IMR-90 (cell line): ENCODE measurements around the gene PMAIP1.

Source experiments
- POLR2A ChIP-seq: IDR thresholded peaks from 2 replicates; pipeline ENCODE4 v1.6.1; 2012; ENCODE audit warnings: mild to moderate bottlenecking, low read depth, low read length
- RAD21 ChIP-seq: IDR thresholded peaks from 2 replicates; pipeline ENCODE4 v1.6.1; 2012; ENCODE audit warnings: low read length, improper control_type of control experiment
- RCOR1 ChIP-seq: IDR thresholded peaks from 2 replicates; pipeline ENCODE4 v1.6.1; 2012; ENCODE audit warnings: mild to moderate bottlenecking, low read length, improper control_type of control experiment; ENCODE audit not compliant: insufficient replicate concordance
- RFX5 ChIP-seq: IDR thresholded peaks from 2 replicates; pipeline ENCODE4 v1.8.0; 2012; ENCODE audit warnings: low read depth, mild to moderate bottlenecking, low read length, moderate library complexity
- USF2 ChIP-seq: fragments of 150-350 bp; IDR thresholded peaks from 2 replicates; pipeline ENCODE4 v1.6.1; 2017; ENCODE audit warnings: mild to moderate bottlenecking, antibody characterized with exemption, low read length, low read depth
- TF ChIP-seq, protein P1 (sequence below): conservative IDR thresholded peaks from 2 replicates; pipeline ENCODE4 v1.5.1; 2012; ENCODE audit warnings: mild to moderate bottlenecking, low read depth, low read length, improper control_type of control experiment

DNA sequence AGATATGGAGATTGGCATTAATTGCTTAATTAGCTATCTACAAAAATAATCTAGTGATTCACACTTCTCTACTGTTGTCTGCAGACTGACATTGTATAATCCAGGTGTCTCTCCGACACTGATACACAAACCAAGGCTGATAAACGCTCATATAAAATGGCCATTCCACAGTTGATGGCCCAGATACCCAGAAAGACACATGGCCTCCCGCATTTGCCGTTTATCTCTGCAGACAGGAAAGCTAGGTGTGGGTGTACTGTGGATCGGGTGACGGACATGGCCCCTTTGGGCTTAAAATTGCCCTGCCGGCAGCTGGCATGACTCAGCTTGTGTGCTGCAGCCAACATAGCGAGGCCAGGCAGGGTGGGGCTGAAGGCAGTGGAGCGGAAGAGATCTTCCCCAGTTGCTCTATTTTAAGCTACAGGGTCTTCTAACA lies 18.5 kb downstream of the PMAIP1 start:
- no peak for TF ChIP-seq POLR2A
- TF ChIP-seq, protein P1, sequence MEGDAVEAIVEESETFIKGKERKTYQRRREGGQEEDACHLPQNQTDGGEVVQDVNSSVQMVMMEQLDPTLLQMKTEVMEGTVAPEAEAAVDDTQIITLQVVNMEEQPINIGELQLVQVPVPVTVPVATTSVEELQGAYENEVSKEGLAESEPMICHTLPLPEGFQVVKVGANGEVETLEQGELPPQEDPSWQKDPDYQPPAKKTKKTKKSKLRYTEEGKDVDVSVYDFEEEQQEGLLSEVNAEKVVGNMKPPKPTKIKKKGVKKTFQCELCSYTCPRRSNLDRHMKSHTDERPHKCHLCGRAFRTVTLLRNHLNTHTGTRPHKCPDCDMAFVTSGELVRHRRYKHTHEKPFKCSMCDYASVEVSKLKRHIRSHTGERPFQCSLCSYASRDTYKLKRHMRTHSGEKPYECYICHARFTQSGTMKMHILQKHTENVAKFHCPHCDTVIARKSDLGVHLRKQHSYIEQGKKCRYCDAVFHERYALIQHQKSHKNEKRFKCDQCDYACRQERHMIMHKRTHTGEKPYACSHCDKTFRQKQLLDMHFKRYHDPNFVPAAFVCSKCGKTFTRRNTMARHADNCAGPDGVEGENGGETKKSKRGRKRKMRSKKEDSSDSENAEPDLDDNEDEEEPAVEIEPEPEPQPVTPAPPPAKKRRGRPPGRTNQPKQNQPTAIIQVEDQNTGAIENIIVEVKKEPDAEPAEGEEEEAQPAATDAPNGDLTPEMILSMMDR, result no peak
- no peak for TF ChIP-seq RAD21
- TF ChIP-seq USF2, result no peak
- no peak for TF ChIP-seq RCOR1
- TF ChIP-seq RFX5, result no peak
